ENCODE results near the gene IGFN1.

- TF ChIP-seq MAX (IDR thresholded peaks at IDR 0.05; ENCODE audit: low read depth, low read length) (no peak), MYC (IDR thresholded peaks at IDR 0.05; ENCODE audit: low read depth, low read length) (no peak)
Observed at GRCh38 chr1:201260236-201260590, 69.6 kb downstream of the IGFN1 start.

All from NB4 (cell line).